IMR-90 (cell line): Measurements from ENCODE around the gene EPS8. TPM values are rescaled to one million over a fixed set of nuclear protein-coding genes. Genes with fewer than 3 reads are reported as not detected.

Source experiments
- ATAC-seq: fragments of 200-7000 bp; cut with Tn5 transposase; 2 replicates; pipeline ENCODE4 v1.9.1; 2020; ENCODE audit warnings: low read depth, mild to moderate bottlenecking, moderate library complexity
- BruUV-seq: library from RNA; stranded (reverse); fragments of 400-500 nt; replicated peaks from 2 replicates; lab custom pipeline; 2021; lab: Mats Ljungman, UMichigan
- CTCF ChIA-PET: fragments of 300-600 bp; formaldehyde crosslinking; extraction: SDS; loops from one replicate; lab custom pipeline; 2021; ENCODE audit warnings: antibody characterized with exemption; lab: Yijun Ruan, JAX
- POLR2A ChIA-PET: fragments of 300-600 bp; sonication (Branson Sonifier 250); formaldehyde crosslinking; loops from one replicate; lab custom pipeline; 2022; ENCODE audit warnings: antibody characterized with exemption; ENCODE audit not compliant: unreplicated experiment; lab: Charles Lee
- DNase-seq: peaks from one replicate; pipeline ENCODE4 v3.0.0; 2013
- H2AFZ ChIP-seq: replicated peaks from 2 replicates; pipeline ENCODE3; 2013; ENCODE audit warnings: low read length, mild to moderate bottlenecking; ENCODE audit not compliant: poor library complexity
- H2AK5ac ChIP-seq: 2 replicates; pipeline ENCODE4 v1.6.1; 2013; ENCODE audit warnings: low read depth, low read length, inconsistent platforms
- H2AK9ac ChIP-seq: replicated peaks from 2 replicates; pipeline ENCODE3; 2013; ENCODE audit warnings: mild to moderate bottlenecking, low read depth, low read length, moderate library complexity; ENCODE audit not compliant: poor library complexity
- H2BK120ac ChIP-seq: 2 replicates; pipeline ENCODE4 v1.6.1; 2013; ENCODE audit warnings: low read depth, low read length, inconsistent platforms
- H2BK15ac ChIP-seq: 3 replicates; pipeline ENCODE4 v1.6.1; 2013; ENCODE audit warnings: low read depth, low read length, inconsistent platforms
- H2BK20ac ChIP-seq: 2 replicates; pipeline ENCODE4 v1.6.1; 2013; ENCODE audit warnings: low read depth, mild to moderate bottlenecking, inconsistent platforms, low read length, moderate library complexity
- H2BK5ac ChIP-seq: 2 replicates; pipeline ENCODE4 v1.6.1; 2013; ENCODE audit warnings: mild to moderate bottlenecking, low read depth, low read length, inconsistent platforms; ENCODE audit not compliant: poor library complexity, severe bottlenecking
- H3K14ac ChIP-seq: replicated peaks from 2 replicates; pipeline ENCODE4 v1.6.1; 2013; ENCODE audit warnings: low read depth, low read length, inconsistent platforms
- H3K18ac ChIP-seq: 2 replicates; pipeline ENCODE4 v1.6.1; 2013; ENCODE audit warnings: low read depth, low read length, control low read depth
- H3K23ac ChIP-seq: 2 replicates; pipeline ENCODE4 v1.6.1; 2013; ENCODE audit warnings: low read depth, low read length, inconsistent platforms
- H3K27ac ChIP-seq: 2 replicates; pipeline ENCODE4 v1.5.1; 2013; ENCODE audit warnings: mild to moderate bottlenecking, control low read depth, low read length; ENCODE audit not compliant: insufficient read depth
- H3K27me3 ChIP-seq: 2 replicates; pipeline ENCODE4 v1.6.1; 2013; ENCODE audit warnings: low read length; ENCODE audit not compliant: control insufficient read depth, insufficient read depth
- H3K36me3 ChIP-seq: 2 replicates; pipeline ENCODE4 v1.6.1; 2013; ENCODE audit warnings: low read length, mixed read lengths; ENCODE audit not compliant: control insufficient read depth, insufficient read depth
- H3K4ac ChIP-seq: 2 replicates; pipeline ENCODE4 v1.6.1; 2013; ENCODE audit warnings: low read depth, low read length, inconsistent platforms
- H3K4me1 ChIP-seq: 2 replicates; pipeline ENCODE4 v1.6.1; 2013; ENCODE audit warnings: low read length, mixed read lengths; ENCODE audit not compliant: control insufficient read depth, insufficient read depth
- H3K4me2 ChIP-seq: 2 replicates; pipeline ENCODE4 v1.6.1; 2013; ENCODE audit warnings: low read depth, mild to moderate bottlenecking, control low read depth, low read length, moderate library complexity
- H3K4me3 ChIP-seq: 2 replicates; pipeline ENCODE4 v1.5.1; 2013; ENCODE audit warnings: low read depth, mild to moderate bottlenecking, control low read depth, low read length, moderate library complexity; ENCODE audit not compliant: insufficient read depth
- H3K56ac ChIP-seq: 2 replicates; pipeline ENCODE4 v1.6.1; 2013; ENCODE audit warnings: low read length, inconsistent platforms; ENCODE audit not compliant: insufficient read depth; ENCODE audit errors: extremely low read depth
- H3K79me1 ChIP-seq, 2 experiments: 2 replicates each; pipeline ENCODE4 v1.6.1; 2013; ENCODE audit warnings: low read length in 2 of 2, inconsistent platforms in 1 of 2, low read depth in 1 of 2
- H3K9ac ChIP-seq: 2 replicates; pipeline ENCODE4 v1.6.1; 2013; ENCODE audit warnings: low read depth, low read length, control low read depth
- H3K9me1 ChIP-seq: 2 replicates; pipeline ENCODE4 v1.6.1; 2013; ENCODE audit warnings: low read length, inconsistent platforms; ENCODE audit not compliant: insufficient read depth
- H3K9me3 ChIP-seq: 2 replicates; pipeline ENCODE4 v1.6.1; 2013; ENCODE audit warnings: low read length; ENCODE audit not compliant: control insufficient read depth, insufficient read depth
- H4K20me1 ChIP-seq: 2 replicates; pipeline ENCODE4 v1.6.1; 2013; ENCODE audit warnings: low read length, inconsistent platforms; ENCODE audit not compliant: insufficient read depth
- H4K5ac ChIP-seq: 2 replicates; pipeline ENCODE4 v1.6.1; 2013; ENCODE audit warnings: mild to moderate bottlenecking, low read depth, low read length, control low read depth
- H4K8ac ChIP-seq, 2 experiments: 2 replicates each; pipeline ENCODE4 v1.6.1; 2013; ENCODE audit warnings: low read depth in 2 of 2, low read length in 2 of 2, control low read depth in 1 of 2, inconsistent platforms in 1 of 2
- H4K91ac ChIP-seq: 2 replicates; pipeline ENCODE4 v1.6.1; 2013; ENCODE audit warnings: low read depth, low read length, inconsistent platforms; ENCODE audit not compliant: insufficient read depth
- BHLHE40 ChIP-seq: fragments of 150-350 bp; IDR thresholded peaks from 2 replicates; pipeline ENCODE4 v1.6.1; 2016; ENCODE audit warnings: mild to moderate bottlenecking, low read depth, low read length
- CTCF ChIP-seq: conservative IDR thresholded peaks from 2 replicates; pipeline ENCODE4 v1.5.1; 2012; ENCODE audit warnings: mild to moderate bottlenecking, low read depth, low read length, improper control_type of control experiment
- FOS ChIP-seq: fragments of 150-350 bp; IDR thresholded peaks from 2 replicates; pipeline ENCODE4 v1.6.1; 2016; ENCODE audit warnings: low read depth, low read length
- MXI1 ChIP-seq: IDR thresholded peaks from 2 replicates; pipeline ENCODE4 v1.6.1; 2012; ENCODE audit warnings: low read depth, mild to moderate bottlenecking, low read length, moderate library complexity, borderline replicate concordance
- NFE2L2 ChIP-seq: fragments of 150-350 bp; IDR thresholded peaks from 2 replicates; pipeline ENCODE4 v1.6.1; 2016; ENCODE audit warnings: low read depth, mild to moderate bottlenecking, low read length
- POLR2A ChIP-seq: IDR thresholded peaks from 2 replicates; pipeline ENCODE4 v1.6.1; 2012; ENCODE audit warnings: mild to moderate bottlenecking, low read depth, low read length
- WGBS, 2 experiments: methylation state at CpG; one replicate each; pipeline versions ENCODE4 v1.1.5 to v1.1.7; 2013; ENCODE audit warnings: missing lambda C conversion rate in 2 of 2; ENCODE audit not compliant: insufficient read length in 1 of 2; ENCODE audit errors: extremely low coverage in 2 of 2; 5-methylcytosine and 5-hydroxymethylcytosine counted together
- dilution Hi-C: fragments of 300-500 bp; cut with HindIII; formaldehyde crosslinking; loops from one replicate; pipeline ENCODE4 v1.14.3; 2018; ENCODE audit warnings: low sequenced_read_pairs; ENCODE audit not compliant: unreplicated experiment
- in situ Hi-C: fragments of 300-500 bp; cut with MboI; formaldehyde crosslinking; loops from 3 replicates; pipeline ENCODE4 v1.14.3; 2019; ENCODE audit warnings: low sequenced_read_pairs, inconsistent platforms, mixed read lengths
- intact Hi-C: fragments of 100-400 bp; cut with micrococcal nuclease; formaldehyde crosslinking; loops from 2 replicates; pipeline ENCODE4 v1.10.0; 2022
- polyA plus RNA-seq, 3 experiments: library from polyadenylated mRNA; depleted of rRNA; stranded (reverse); fragments of >200 nt; gene quantifications; 2 replicates each; pipeline ENCODE4 v1.2.3, GENCODE V29; 2012; ENCODE audit warnings: low replicate concordance in 1 of 3
- total RNA-seq: library from RNA; depleted of rRNA; stranded (reverse); fragments of >200 nt; gene quantifications from 2 replicates; pipeline ENCODE4 v1.2.3, GENCODE V29; 2012

The EPS8 gene
- total and polyA plus RNA-seq, 2 of the 4 experiments (the other 2 are of a cell fraction): 45.1 to 104 TPM

- no TSS peak for BruUV-seq
- no peak overlapping the region; the same call in 1 of the 2 replicates for H3K4me3 ChIP-seq
- H3K4ac ChIP-seq: peak overlapping the region; percentile 69
- no peaks in the 10 kb centered on the region for H4K20me1 ChIP-seq
- H3K56ac ChIP-seq: peak overlapping the region; percentile 45; the same call in 1 of the 2 replicates
- peak overlapping the region; percentile 61 for H3K23ac ChIP-seq
- peaks cover 5% of the 10 kb centered on the region for H3K36me3 ChIP-seq
- intact Hi-C loops: loop anchor here (2.0 kb wide), 1 partner anchor 160 kb away; the partner anchor contains the start of gene EPS8
- peak overlapping the region; percentile 78 for H3K18ac ChIP-seq
- ChIA-PET CTCF (interaction anchor here (1.2 kb wide), 1 partner anchor 26 kb away, joined by 4 read pairs; no protein-coding TSS in a partner anchor), POLR2A (no interaction called here)
- peak overlapping the region; percentile 13 to 57; a peak in 2 of 4 replicates for H4K8ac ChIP-seq
- H3K27ac ChIP-seq: peak overlapping the region; percentile 96
- peaks cover 15% of the 10 kb centered on the region for H3K4me1 ChIP-seq
- peak overlapping the region; percentile 86 for H4K91ac ChIP-seq
- H2BK5ac ChIP-seq: peak overlapping the region; percentile 100
- H3K4me2 ChIP-seq: peak overlapping the region; percentile 71
- dilution Hi-C loops: no loop called here
- no CpG with 5 or more reads among the region's 5 CpGs for WGBS, 2 experiments
- peak overlapping the region; percentile 20; the same call in 1 of the 2 replicates for H2AK5ac ChIP-seq
- H4K5ac ChIP-seq: peak overlapping the region; percentile 67
- no peak overlapping the region for H3K9ac ChIP-seq
- H2AK9ac ChIP-seq: no peak overlapping the region
- H2BK120ac ChIP-seq: peak overlapping the region; percentile 86
- DNase-seq (peak; percentile 98), ATAC-seq (peak; percentile 95)
- peaks cover 6 to 32% of the 10 kb centered on the region in 2 experiments; a peak in 3 of 4 replicates for H3K79me1 ChIP-seq
- H3K9me3 ChIP-seq: no peaks in the 10 kb centered on the region
- in situ Hi-C loops: no loop called here
- peak overlapping the region; percentile 46; the same call in 1 of the 3 replicates for H2BK15ac ChIP-seq
- peaks cover 10% of the 10 kb centered on the region for H3K9me1 ChIP-seq
- H3K14ac ChIP-seq: peak overlapping the region; percentile 53; the same call in 1 of the 2 replicates
- peak overlapping the region; percentile 82 for H2AFZ ChIP-seq
- no peaks in the 10 kb centered on the region for H3K27me3 ChIP-seq
- H2BK20ac ChIP-seq: peak overlapping the region; percentile 60; the same call in 1 of the 2 replicates
- TF ChIP-seq NFE2L2 (peak; percentile 34; the same call in 1 of the 2 replicates), CTCF (no peak), POLR2A (peak; percentile 41; the same call in 1 of the 2 replicates), BHLHE40 (0 out of 2 replicates have a peak, but pooled peaks have one; percentile 13), FOS (peak; percentile 69; the same call in 1 of the 2 replicates), MXI1 (no peak)
These were observed 160.1 kb downstream of the EPS8 start for GRCh38 chr12:15629108-15629507.
